Measurements from ENCODE around the gene SFMBT2.

DNA sequence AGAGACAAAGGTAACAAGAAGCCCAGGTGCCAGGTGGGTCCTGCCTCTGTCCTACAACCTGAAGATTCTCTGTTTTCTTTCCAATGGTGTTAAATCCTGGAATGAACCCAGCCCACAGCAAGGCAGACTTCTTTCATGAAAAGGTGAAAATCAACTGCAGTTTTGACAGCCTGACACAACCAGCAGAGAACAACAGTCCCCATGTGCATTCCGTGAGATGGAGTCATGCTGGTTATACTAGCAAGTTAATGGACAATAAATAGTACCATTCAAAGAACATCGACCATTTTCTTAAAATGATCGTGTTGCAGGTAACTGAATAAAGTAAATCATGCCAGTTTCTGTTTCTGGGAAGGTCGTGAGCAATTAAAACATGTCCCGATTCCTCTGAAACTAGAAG is 131.5 kb downstream of the SFMBT2 start:
- TF ChIP-seq, protein P1, sequence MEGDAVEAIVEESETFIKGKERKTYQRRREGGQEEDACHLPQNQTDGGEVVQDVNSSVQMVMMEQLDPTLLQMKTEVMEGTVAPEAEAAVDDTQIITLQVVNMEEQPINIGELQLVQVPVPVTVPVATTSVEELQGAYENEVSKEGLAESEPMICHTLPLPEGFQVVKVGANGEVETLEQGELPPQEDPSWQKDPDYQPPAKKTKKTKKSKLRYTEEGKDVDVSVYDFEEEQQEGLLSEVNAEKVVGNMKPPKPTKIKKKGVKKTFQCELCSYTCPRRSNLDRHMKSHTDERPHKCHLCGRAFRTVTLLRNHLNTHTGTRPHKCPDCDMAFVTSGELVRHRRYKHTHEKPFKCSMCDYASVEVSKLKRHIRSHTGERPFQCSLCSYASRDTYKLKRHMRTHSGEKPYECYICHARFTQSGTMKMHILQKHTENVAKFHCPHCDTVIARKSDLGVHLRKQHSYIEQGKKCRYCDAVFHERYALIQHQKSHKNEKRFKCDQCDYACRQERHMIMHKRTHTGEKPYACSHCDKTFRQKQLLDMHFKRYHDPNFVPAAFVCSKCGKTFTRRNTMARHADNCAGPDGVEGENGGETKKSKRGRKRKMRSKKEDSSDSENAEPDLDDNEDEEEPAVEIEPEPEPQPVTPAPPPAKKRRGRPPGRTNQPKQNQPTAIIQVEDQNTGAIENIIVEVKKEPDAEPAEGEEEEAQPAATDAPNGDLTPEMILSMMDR (IDR thresholded peaks at IDR 0.05), result no peak
- TF ChIP-seq, protein P2, sequence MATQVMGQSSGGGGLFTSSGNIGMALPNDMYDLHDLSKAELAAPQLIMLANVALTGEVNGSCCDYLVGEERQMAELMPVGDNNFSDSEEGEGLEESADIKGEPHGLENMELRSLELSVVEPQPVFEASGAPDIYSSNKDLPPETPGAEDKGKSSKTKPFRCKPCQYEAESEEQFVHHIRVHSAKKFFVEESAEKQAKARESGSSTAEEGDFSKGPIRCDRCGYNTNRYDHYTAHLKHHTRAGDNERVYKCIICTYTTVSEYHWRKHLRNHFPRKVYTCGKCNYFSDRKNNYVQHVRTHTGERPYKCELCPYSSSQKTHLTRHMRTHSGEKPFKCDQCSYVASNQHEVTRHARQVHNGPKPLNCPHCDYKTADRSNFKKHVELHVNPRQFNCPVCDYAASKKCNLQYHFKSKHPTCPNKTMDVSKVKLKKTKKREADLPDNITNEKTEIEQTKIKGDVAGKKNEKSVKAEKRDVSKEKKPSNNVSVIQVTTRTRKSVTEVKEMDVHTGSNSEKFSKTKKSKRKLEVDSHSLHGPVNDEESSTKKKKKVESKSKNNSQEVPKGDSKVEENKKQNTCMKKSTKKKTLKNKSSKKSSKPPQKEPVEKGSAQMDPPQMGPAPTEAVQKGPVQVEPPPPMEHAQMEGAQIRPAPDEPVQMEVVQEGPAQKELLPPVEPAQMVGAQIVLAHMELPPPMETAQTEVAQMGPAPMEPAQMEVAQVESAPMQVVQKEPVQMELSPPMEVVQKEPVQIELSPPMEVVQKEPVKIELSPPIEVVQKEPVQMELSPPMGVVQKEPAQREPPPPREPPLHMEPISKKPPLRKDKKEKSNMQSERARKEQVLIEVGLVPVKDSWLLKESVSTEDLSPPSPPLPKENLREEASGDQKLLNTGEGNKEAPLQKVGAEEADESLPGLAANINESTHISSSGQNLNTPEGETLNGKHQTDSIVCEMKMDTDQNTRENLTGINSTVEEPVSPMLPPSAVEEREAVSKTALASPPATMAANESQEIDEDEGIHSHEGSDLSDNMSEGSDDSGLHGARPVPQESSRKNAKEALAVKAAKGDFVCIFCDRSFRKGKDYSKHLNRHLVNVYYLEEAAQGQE (IDR thresholded peaks at IDR 0.05), result no peak
- TF ChIP-seq, protein P3, sequence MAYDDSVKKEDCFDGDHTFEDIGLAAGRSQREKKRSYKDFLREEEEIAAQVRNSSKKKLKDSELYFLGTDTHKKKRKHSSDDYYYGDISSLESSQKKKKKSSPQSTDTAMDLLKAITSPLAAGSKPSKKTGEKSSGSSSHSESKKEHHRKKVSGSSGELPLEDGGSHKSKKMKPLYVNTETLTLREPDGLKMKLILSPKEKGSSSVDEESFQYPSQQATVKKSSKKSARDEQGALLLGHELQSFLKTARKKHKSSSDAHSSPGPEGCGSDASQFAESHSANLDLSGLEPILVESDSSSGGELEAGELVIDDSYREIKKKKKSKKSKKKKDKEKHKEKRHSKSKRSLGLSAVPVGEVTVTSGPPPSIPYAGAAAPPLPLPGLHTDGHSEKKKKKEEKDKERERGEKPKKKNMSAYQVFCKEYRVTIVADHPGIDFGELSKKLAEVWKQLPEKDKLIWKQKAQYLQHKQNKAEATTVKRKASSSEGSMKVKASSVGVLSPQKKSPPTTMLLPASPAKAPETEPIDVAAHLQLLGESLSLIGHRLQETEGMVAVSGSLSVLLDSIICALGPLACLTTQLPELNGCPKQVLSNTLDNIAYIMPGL (CRISPR knock-in tag; IDR thresholded peaks at IDR 0.05; ENCODE audit: borderline replicate concordance), result no peak
- TF ChIP-seq TP53 (CRISPR knock-in tag; IDR thresholded peaks at IDR 0.05), result no peak
- TF ChIP-seq MAFK (IDR thresholded peaks at IDR 0.05; ENCODE audit: partially characterized antibody), result no peak
- no peak for TF ChIP-seq NPAS2 (CRISPR knock-in tag; IDR thresholded peaks at IDR 0.05; ENCODE audit: borderline replicate concordance)
- no peak for TF ChIP-seq MAZ (IDR thresholded peaks at IDR 0.05; ENCODE audit: borderline replicate concordance, low read depth, low read length)
- TF ChIP-seq, protein P4, sequence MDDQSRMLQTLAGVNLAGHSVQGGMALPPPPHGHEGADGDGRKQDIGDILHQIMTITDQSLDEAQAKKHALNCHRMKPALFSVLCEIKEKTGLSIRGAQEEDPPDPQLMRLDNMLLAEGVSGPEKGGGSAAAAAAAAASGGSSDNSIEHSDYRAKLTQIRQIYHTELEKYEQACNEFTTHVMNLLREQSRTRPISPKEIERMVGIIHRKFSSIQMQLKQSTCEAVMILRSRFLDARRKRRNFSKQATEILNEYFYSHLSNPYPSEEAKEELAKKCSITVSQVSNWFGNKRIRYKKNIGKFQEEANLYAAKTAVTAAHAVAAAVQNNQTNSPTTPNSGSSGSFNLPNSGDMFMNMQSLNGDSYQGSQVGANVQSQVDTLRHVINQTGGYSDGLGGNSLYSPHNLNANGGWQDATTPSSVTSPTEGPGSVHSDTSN (IDR thresholded peaks at IDR 0.05), result no peak
- TF ChIP-seq CEBPB (IDR thresholded peaks at IDR 0.05), result no peak
